Cardiac fibroblast (primary cell): ENCODE measurements around the gene ZFAND3.

Source experiments
- DNase-seq, 2 donors: peaks; one replicate each; pipeline versions ENCODE4 v3.0.0 to v3.0.0-alpha.2; 2010; ENCODE audit warnings: low read depth in 2 of 2
- H3K4me3 ChIP-seq, 2 donors: replicated peaks in 1 of 2; 1 replicate in 1 of 2; 2 replicates in 1 of 2; pipeline ENCODE4 v1.5.1; 2011; ENCODE audit warnings: low read depth in 2 of 2, low read length in 2 of 2, mild to moderate bottlenecking in 2 of 2, moderate library complexity in 1 of 2
- TF ChIP-seq, protein P1 (sequence below): IDR thresholded peaks from one replicate; pipeline ENCODE4 v1.5.1; 2011; ENCODE audit warnings: low read depth, mild to moderate bottlenecking, low read length, inconsistent platforms

Gene ZFAND3

GRCh38 chr6:38078671-38079070 lies 259.1 kb downstream of the ZFAND3 start:
- H3K4me3 ChIP-seq, result no peak overlapping the region
- TF ChIP-seq, protein P1, sequence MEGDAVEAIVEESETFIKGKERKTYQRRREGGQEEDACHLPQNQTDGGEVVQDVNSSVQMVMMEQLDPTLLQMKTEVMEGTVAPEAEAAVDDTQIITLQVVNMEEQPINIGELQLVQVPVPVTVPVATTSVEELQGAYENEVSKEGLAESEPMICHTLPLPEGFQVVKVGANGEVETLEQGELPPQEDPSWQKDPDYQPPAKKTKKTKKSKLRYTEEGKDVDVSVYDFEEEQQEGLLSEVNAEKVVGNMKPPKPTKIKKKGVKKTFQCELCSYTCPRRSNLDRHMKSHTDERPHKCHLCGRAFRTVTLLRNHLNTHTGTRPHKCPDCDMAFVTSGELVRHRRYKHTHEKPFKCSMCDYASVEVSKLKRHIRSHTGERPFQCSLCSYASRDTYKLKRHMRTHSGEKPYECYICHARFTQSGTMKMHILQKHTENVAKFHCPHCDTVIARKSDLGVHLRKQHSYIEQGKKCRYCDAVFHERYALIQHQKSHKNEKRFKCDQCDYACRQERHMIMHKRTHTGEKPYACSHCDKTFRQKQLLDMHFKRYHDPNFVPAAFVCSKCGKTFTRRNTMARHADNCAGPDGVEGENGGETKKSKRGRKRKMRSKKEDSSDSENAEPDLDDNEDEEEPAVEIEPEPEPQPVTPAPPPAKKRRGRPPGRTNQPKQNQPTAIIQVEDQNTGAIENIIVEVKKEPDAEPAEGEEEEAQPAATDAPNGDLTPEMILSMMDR, result no peak
- peak; percentile 19 to 42 for DNase-seq

DNA sequence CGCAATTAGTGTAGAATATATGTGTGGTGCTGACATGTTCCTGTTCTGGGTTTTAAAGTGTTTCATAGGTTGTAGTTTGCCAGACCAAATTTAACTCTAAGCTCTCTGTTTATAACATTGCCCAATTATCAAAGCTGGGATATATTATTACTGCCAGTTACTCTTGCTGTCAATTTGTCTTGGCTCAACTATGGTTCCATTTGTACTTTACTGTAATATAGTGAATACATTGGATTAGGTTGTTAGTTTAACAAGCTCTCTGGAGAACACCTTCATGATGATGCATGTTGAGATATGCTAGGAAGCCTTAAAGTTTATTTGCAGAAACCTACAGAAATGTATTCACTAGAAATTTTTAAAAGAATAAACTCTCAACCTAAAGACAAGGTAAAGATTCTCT lies 259.6 kb downstream of the ZFAND3 start:
- DNase-seq, result no peak
- no peak overlapping the region for H3K4me3 ChIP-seq
- TF ChIP-seq, protein P1, result no peak

- TF ChIP-seq, protein P1, result no peak
- DNase-seq, result no peak
These were observed 260.0 kb downstream of the ZFAND3 start for GRCh38 chr6:38079537-38079936.

DNA sequence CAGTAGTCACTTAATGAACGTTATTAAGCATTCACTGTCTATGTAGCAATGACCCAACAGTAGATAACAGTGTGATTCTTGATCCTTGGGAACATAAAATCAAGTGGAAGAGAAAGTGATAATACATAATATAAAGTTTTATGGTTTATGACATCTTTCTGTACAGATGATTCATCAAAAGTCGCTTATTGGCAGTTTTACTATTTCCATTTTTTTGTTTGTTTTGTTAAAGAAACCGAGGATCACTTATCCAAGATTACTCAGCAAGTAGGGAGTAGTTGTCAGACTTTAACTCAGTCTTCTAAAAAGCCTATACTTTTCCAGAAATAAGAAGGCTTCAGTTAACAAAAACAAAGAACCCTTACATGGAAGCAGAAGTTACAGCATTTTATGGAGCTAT lies 260.8 kb downstream of the ZFAND3 start:
- TF ChIP-seq, protein P1, result no peak
- no peak overlapping the region for H3K4me3 ChIP-seq
- DNase-seq, result peak in 1 of 2 donors; percentile 56

More at GRCh38 chr6:38079537-38079936, 260.0 kb downstream of the ZFAND3 start:
- no peak overlapping the region for H3K4me3 ChIP-seq

- TF ChIP-seq, protein P1, result no peak
- peak; percentile 21 to 38 for DNase-seq
- no peak overlapping the region for H3K4me3 ChIP-seq
These were observed 261.4 kb downstream of the ZFAND3 start for GRCh38 chr6:38080889-38081288.

DNA sequence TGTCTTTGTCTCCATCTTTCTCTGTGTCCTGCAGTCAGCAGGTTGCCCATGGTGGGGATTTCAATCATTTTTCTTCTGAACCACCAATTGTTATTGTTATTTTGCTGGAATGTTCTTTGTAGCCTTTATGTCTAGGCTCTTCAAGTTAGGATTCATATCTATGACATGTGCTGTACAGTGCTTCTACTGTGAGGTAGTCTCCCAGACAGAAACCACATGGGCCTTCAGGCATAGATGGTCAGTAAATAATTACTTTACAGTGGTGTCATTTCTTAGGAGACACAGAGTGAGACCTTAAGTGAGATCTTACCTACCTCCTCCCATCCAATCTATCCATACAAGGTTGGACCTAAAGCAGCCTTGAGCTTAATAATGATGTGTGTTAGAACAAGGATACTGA lies 265.5 kb downstream of the ZFAND3 start:
- TF ChIP-seq, protein P1, result no peak
- no peak overlapping the region for H3K4me3 ChIP-seq
- no peak for DNase-seq

GRCh38 chr6:38086346-38086745 lies 266.8 kb downstream of the ZFAND3 start:
- DNase-seq, result no peak
- H3K4me3 ChIP-seq, result no peak overlapping the region
- TF ChIP-seq, protein P1, result no peak
